H7 (cell line): ENCODE results near the gene LYRM9. TPM values are rescaled to one million over a fixed set of nuclear protein-coding genes. Genes with fewer than 3 reads are reported as not detected.
"Not testable (repeated sequence)": the region's sequence is repeated elsewhere in the genome, so short reads cannot be mapped to it uniquely, and the experiment has no call there.

Source experiments
- DNase-seq: peaks from one replicate; pipeline ENCODE4 v3.0.0; 2012
- H3K27me3 ChIP-seq: 2 replicates; pipeline ENCODE4 v1.6.0; 2011; ENCODE audit warnings: mild to moderate bottlenecking, low read length; ENCODE audit not compliant: control insufficient read depth, insufficient read depth
- H3K36me3 ChIP-seq: replicated peaks from 2 replicates; pipeline ENCODE4 v1.5.1; 2011; ENCODE audit warnings: low read length; ENCODE audit not compliant: control insufficient read depth, insufficient read depth
- H3K4me3 ChIP-seq: 2 replicates; pipeline ENCODE4 v1.5.1; 2011; ENCODE audit warnings: low read depth, mild to moderate bottlenecking, control low read depth, low read length, moderate library complexity; ENCODE audit not compliant: insufficient read depth
- total RNA-seq: library from RNA; depleted of rRNA; stranded (reverse); fragments of >200 nt; shearing (Covaris generic); gene quantifications from 2 replicates; pipeline ENCODE4 v1.2.3, GENCODE V29; 2014

LYRM9 gene
- total RNA-seq, 1 experiment from 2014 or later, result 3.4 TPM

- no peaks in the 10 kb centered on the region for H3K36me3 ChIP-seq
- H3K4me3 ChIP-seq, result no peak overlapping the region
- H3K27me3 ChIP-seq, result peaks cover 54% of the 10 kb centered on the region
- DNase-seq, result no peak
Observed at GRCh38 chr17:27918498-27918897, 25.3 kb upstream of the LYRM9 start.

- no peak overlapping the region for H3K4me3 ChIP-seq
- no peaks in the 10 kb centered on the region for H3K36me3 ChIP-seq
- peaks cover 61% of the 10 kb centered on the region for H3K27me3 ChIP-seq
- DNase-seq, result no peak
Observed at GRCh38 chr17:27917000-27917399, 23.8 kb upstream of the LYRM9 start.

- no peak overlapping the region for H3K4me3 ChIP-seq
- H3K27me3 ChIP-seq, result peaks cover 61% of the 10 kb centered on the region
- DNase-seq, result peak; percentile 54
- no peaks in the 10 kb centered on the region for H3K36me3 ChIP-seq
Observed at GRCh38 chr17:27915709-27916108, 22.5 kb upstream of the LYRM9 start.

GRCh38 chr17:27914382-27914781 is 21.2 kb upstream of the LYRM9 start:
- H3K4me3 ChIP-seq, result no peak overlapping the region
- H3K27me3 ChIP-seq, result peaks cover 62% of the 10 kb centered on the region
- H3K36me3 ChIP-seq, result no peaks in the 10 kb centered on the region
- no peak for DNase-seq

GRCh38 chr17:27912964-27913363 is 19.8 kb upstream of the LYRM9 start:
- H3K27me3 ChIP-seq, result peaks cover 50% of the 10 kb centered on the region
- no peak for DNase-seq
- no peak overlapping the region for H3K4me3 ChIP-seq
- H3K36me3 ChIP-seq, result no peaks in the 10 kb centered on the region

GRCh38 chr17:27912299-27912698 is 19.1 kb upstream of the LYRM9 start:
- DNase-seq, H3K36me3 ChIP-seq, H3K4me3 ChIP-seq: not testable (repeated sequence)
- H3K27me3 ChIP-seq, result peaks cover 44% of the 10 kb centered on the region

- Histone ChIP-seq H3K27me3 (peaks cover 15% of the 10 kb centered on the region), H3K4me3 (no peak overlapping the region), H3K36me3 (no peaks in the 10 kb centered on the region)
- DNase-seq, result no peak
Observed at GRCh38 chr17:27907976-27908558, 14.9 kb upstream of the LYRM9 start.

- no peak for DNase-seq
- peaks cover 9% of the 10 kb centered on the region for H3K27me3 ChIP-seq
- no peak overlapping the region for H3K4me3 ChIP-seq
- no peaks in the 10 kb centered on the region for H3K36me3 ChIP-seq
Observed at GRCh38 chr17:27906623-27907022, 13.5 kb upstream of the LYRM9 start.

GRCh38 chr17:27906226-27906580 is 13.0 kb upstream of the LYRM9 start:
- H3K36me3 ChIP-seq, result no peaks in the 10 kb centered on the region
- peaks cover 9% of the 10 kb centered on the region for H3K27me3 ChIP-seq
- DNase-seq, result no peak
- no peak overlapping the region for H3K4me3 ChIP-seq

GRCh38 chr17:27905447-27906225 is 12.5 kb upstream of the LYRM9 start:
- Histone ChIP-seq H3K4me3 (no peak overlapping the region), H3K36me3 (no peaks in the 10 kb centered on the region), H3K27me3 (peaks cover 6% of the 10 kb centered on the region)
- no peak for DNase-seq

- no peak for DNase-seq
- no peak overlapping the region for H3K4me3 ChIP-seq
- H3K36me3 ChIP-seq, result no peaks in the 10 kb centered on the region
Observed at GRCh38 chr17:27904534-27905446, 11.6 kb upstream of the LYRM9 start.

GRCh38 chr17:27904114-27904513 is 10.9 kb upstream of the LYRM9 start:
- DNase-seq, result no peak
- Histone ChIP-seq H3K4me3 (no peak overlapping the region), H3K27me3 (peaks cover 2% of the 10 kb centered on the region; the same call in 1 of the 2 replicates), H3K36me3 (no peaks in the 10 kb centered on the region)

More at GRCh38 chr17:27904534-27905446, 11.6 kb upstream of the LYRM9 start:
- peaks cover 3% of the 10 kb centered on the region; the same call in 1 of the 2 replicates for H3K27me3 ChIP-seq

GRCh38 chr17:27899525-27899924 is 6.4 kb upstream of the LYRM9 start:
- H3K27me3 ChIP-seq, result no peaks in the 10 kb centered on the region
- no peak for DNase-seq
- no peaks in the 10 kb centered on the region for H3K36me3 ChIP-seq
- H3K4me3 ChIP-seq, result no peak overlapping the region

- no peaks in the 10 kb centered on the region for H3K36me3 ChIP-seq
- DNase-seq, result no peak
- H3K27me3 ChIP-seq, result no peaks in the 10 kb centered on the region
- H3K4me3 ChIP-seq, result no peak overlapping the region
Observed at GRCh38 chr17:27898096-27898495, 4.9 kb upstream of the LYRM9 start.
